Motor neuron (in vitro differentiated cells): ENCODE results near the gene PRIMPOL. TPM values are rescaled to one million over a fixed set of nuclear protein-coding genes. Genes with fewer than 3 reads are reported as not detected.
A peak's percentile ranks its signal among the peaks of the same experiment; 100 is the strongest.

Source experiments
- ATAC-seq, 8 experiments: fragments of 200-7000 bp; cut with Tn5 transposase; replicated peaks in 6 of 8; 2 replicates each; pipeline ENCODE4 v1.8.0; 2021; ENCODE audit warnings: mild to moderate bottlenecking in 8 of 8, moderate library complexity in 8 of 8
- H3K27ac ChIP-seq, 2 donors: fragments of 250-450 bp; sonication (Bioruptor Pico); 2 replicates each; pipeline ENCODE4 v1.9.0; 2021; ENCODE audit warnings: antibody characterized with exemption in 2 of 2, mild to moderate bottlenecking in 2 of 2, moderate library complexity in 1 of 2
- H3K4me1 ChIP-seq, 2 donors: fragments of 250-450 bp; sonication (Bioruptor Pico); replicated peaks in 1 of 2; 2 replicates each; pipeline ENCODE4 v1.6.1; 2021; ENCODE audit warnings: antibody characterized with exemption in 2 of 2, mild to moderate bottlenecking in 2 of 2, moderate library complexity in 1 of 2
- H3K4me3 ChIP-seq, 5 donors: fragments of 250-450 bp; sonication (Bioruptor Pico); 2 replicates each; pipeline ENCODE4 v1.9.0; 2021; ENCODE audit warnings: antibody characterized with exemption in 5 of 5, mild to moderate bottlenecking in 5 of 5, moderate library complexity in 4 of 5
- WGBS, 10 experiments: fragments of 450-650 bp; shearing (Covaris generic); methylation state at CpG; one replicate each; pipeline ENCODE4 v1.0.0; 2022; 5-methylcytosine and 5-hydroxymethylcytosine counted together
- in situ Hi-C, 9 experiments: fragments of 400-800 bp; cut with MboI; loops; one replicate each; pipeline ENCODE4 v1.15.0; 2021; ENCODE audit warnings: low sequenced_read_pairs in 9 of 9, low pct_unique_long_range_greater_than_20kb in 2 of 9; ENCODE audit not compliant: unreplicated experiment in 9 of 9
- total RNA-seq, 8 experiments: library from RNA; unstranded; fragments of 300-600 nt; gene quantifications; 2 replicates each; pipeline versions ENCODE4 v1.2.3 to v1.2.4, GENCODE V29; 2022

PRIMPOL gene
- total RNA-seq, 8 experiments from 2014 or later: 9.0 to 24.8 (median 13.8) TPM

DNA sequence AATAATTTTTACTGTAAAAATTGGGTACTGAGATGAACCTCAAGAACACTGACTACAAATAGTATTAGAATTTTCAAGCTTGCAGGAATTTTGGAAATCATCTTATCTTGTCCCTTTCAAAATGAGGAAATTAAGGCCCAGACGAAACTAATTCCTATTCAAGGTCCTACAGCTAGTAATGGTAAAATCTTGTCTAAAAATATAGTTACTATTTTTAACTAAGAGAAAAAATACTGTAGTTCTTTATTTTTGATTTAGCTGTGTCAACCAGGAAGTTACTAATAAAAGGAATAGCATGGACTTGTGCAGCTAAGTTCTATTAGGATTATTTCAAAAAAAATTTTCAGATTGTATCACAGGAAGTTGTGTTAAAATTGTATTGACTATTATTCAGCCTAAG, 12.7 kb downstream of the PRIMPOL start:
- in situ Hi-C loops: no loop called here
- 75 to 100% (median 89%) methylated on average over 1 of the region's 1 CpG; no CpG with 5 or more reads in 1 of the 10 experiments for WGBS, 10 experiments
- no peak overlapping the region for H3K27ac ChIP-seq
- H3K4me3 ChIP-seq: no peak overlapping the region
- no peaks in the 10 kb centered on the region for H3K4me1 ChIP-seq
- ATAC-seq: no peak

DNA sequence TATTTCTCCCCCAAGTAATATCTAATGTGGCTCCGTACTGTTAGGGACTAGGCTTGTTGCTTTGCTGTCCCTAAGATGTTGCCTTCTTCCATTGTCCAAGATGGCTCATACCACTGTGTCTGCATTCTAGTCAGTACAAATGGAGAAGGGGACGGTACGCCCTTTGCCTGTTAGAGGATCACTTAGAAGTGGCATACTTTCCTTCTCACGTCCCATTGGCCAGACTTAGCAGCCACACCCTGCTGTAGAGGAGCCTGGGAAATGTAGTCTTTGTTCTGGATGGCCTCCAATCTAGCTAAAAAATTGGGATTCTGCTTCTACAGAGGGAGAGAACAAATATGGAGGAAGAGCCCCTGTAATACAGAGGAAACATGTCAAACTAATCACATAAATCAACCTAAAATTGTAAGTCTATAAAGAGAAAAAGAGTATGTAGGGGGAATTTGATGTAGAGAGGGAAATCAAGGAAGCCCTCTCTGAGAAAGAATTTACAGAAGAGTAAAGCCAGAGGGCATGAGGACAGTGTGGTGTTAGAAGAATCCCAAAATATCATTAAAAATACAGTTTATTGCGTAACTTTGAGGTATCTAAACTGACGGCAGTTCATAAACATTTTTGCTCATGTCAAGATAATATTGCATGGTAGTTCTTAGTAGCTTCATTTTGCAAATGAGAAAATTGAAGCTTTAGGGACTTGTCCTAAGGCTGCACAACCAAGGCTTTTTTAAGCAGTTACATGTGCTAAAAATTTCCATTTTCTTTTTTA, 15.1 kb downstream of the PRIMPOL start:
- ATAC-seq: peak in 2 of 8 experiments; percentile 30 to 76
- Histone ChIP-seq H3K4me3 (no peak overlapping the region), H3K27ac (no peak overlapping the region), H3K4me1 (no peaks in the 10 kb centered on the region)
- in situ Hi-C loops: no loop called here
- WGBS, 10 experiments: 53 to 100% (median 82%) methylated on average over 2 to 5 of the region's 6 CpGs

DNA sequence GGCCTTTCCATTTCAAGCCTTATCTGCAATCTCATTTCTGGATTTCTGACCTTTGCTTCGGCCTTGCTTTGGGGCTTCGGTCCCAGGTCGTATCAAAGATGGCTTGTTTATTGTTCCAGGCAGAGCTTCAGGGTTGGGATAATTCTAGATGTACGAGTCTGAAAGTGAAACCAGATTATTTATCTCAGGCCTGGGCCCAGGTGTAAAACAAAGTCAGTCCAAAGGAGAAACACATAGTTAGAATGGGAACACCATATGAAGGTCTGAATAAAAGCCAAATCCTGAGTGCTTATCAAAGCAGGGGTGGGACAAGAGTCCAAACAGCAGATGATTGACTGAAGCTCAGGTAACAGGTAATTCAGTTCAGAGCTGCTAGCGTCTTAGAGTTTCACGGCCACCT, 17.1 kb downstream of the PRIMPOL start:
- ATAC-seq: no peak

DNA sequence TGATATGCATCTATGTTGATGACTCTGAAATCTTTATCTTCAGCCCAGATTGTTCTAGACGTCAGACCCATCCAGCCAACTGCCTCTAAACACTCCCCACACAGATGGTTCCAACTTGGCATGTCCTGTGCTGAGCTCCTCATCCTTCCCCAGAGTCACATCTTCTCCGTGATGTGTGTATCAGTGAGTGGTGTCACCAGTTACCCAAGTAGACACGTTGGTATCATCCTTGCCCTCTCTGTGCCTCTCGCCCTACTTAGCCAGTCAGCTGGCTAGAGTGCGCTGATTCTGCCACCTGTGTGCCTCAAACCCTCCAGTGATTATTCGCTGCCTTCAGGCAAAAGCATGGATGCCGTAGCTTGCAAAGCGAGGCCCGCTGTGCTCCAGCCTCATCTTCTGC, 18.6 kb downstream of the PRIMPOL start:
- Histone ChIP-seq H3K27ac (no peak overlapping the region), H3K4me1 (no peaks in the 10 kb centered on the region), H3K4me3 (no peak overlapping the region)
- in situ Hi-C loops: no loop called here
- WGBS, 10 experiments: 20 to 100% (median 90%) methylated on average over 1 to 8 of the region's 9 CpGs; no CpG with 5 or more reads in 3 of the 10 experiments
- no peak for ATAC-seq

More for the DNA sequence above, 17.1 kb downstream of the PRIMPOL start:
- in situ Hi-C loops: no loop called here
- 92 to 100% (median 98%) methylated on average over 3 to 6 of the region's 6 CpGs; no CpG with 5 or more reads in 4 of the 10 experiments for WGBS, 10 experiments
- H3K4me1 ChIP-seq: no peaks in the 10 kb centered on the region
- no peak overlapping the region for H3K27ac ChIP-seq
- H3K4me3 ChIP-seq: no peak overlapping the region

DNA sequence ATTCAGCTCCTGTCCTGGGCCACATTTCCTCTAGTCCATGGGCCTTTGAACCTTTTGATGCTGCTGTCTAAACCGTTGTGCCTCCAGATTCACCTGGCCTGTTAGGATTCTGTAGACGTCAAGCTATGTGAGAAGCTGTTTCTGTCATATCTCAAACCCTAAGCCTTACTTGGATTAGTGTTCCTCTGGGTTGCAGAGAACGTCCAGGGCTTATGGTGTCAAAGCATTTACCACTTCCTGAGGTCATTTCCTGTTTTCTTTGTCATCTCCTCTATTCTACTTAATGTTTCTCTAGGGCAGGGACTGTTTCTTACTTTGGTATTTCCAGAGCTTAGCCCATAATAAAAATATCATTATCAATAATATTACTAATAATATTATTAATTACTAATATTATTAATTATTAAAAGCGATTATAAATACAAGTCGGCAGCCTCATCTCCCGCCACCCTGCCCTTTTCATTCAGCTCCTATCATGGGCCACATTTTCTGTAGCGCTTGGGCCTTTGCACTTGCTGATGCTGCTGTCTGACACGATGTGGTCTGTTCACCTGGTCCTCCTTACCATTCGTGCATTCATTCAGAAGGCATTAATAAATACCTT, 19.1 kb downstream of the PRIMPOL start:
- Histone ChIP-seq H3K4me1 (no peaks in the 10 kb centered on the region), H3K27ac (no peak overlapping the region), H3K4me3 (no peak overlapping the region)
- 60 to 100% (median 89%) methylated on average over 1 to 9 of the region's 9 CpGs; no CpG with 5 or more reads in 1 of the 10 experiments for WGBS, 10 experiments
- in situ Hi-C loops: no loop called here
- no peak for ATAC-seq

DNA sequence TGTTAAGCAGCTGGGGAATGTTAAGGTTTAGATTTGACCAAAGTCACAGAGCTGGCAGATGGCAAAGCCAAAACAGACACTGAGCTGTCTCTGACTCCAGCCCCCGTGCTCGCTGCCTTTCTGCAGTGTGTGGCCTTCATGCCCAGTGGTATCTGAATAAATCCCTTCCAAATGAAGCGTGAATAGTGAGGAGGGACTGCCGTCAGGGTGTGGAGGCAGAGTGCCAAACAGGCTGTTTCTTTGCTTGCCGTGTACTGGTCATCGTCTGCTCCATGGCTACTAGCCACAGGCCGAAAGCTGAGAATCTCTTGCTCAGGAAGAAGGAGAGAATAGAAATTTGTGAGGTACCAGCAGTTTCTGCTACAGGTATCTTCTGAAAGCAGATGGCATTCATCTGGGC, 19.7 kb downstream of the PRIMPOL start:
- no peak overlapping the region for H3K27ac ChIP-seq
- ATAC-seq: peak in 1 of 8 experiments; percentile 35
- 59 to 93% (median 82%) methylated on average over 1 to 7 of the region's 7 CpGs; no CpG with 5 or more reads in 2 of the 10 experiments for WGBS, 10 experiments
- no peaks in the 10 kb centered on the region for H3K4me1 ChIP-seq
- in situ Hi-C loops: no loop called here
- no peak overlapping the region for H3K4me3 ChIP-seq

DNA sequence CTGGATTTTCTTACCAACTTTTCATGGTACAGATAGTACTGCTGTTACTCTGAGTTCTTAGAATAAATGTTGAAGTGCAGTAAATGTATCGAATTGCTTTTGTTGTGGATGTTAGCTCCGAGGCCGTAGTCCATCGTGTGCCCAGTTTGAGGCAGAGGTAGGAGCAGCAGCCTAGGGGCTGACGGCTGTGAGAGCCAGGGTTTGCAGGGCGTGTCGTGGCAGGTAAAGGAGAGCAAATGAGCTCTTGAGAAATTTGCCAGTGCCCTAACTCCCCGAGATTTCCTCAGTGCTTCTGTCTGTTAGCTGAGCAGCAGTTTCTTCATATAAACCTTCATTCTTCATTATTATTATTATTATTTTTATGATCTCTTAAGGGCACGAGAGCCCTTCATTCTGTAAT, 21.6 kb downstream of the PRIMPOL start:
- WGBS, 10 experiments: 80 to 92% (median 90%) methylated on average over 1 to 9 of the region's 9 CpGs; no CpG with 5 or more reads in 3 of the 10 experiments
- H3K27ac ChIP-seq: no peak overlapping the region
- H3K4me3 ChIP-seq: no peak overlapping the region
- ATAC-seq: no peak
- H3K4me1 ChIP-seq: no peaks in the 10 kb centered on the region
- in situ Hi-C loops: no loop called here

DNA sequence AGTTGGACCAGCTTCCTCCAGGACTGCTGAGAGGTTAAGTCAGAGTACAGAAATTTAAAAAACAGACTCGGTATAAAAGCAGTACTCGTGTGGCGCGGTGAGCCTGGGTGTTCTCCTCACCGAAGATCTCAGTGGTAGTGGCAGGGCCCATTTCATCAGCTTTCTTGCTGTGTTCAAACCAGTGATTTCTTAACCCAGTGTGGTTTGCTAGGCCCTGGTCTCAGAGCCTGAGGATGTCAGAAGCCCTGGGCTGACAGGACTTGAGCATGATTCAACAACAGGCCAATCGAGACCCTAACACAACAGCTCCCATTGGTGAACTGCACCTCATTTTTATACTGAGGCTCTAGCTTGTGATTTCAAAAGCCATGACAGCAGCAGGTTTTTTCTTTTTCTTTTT, 23.2 kb downstream of the PRIMPOL start:
- 100% methylated on average over 1 to 5 of the region's 6 CpGs; no CpG with 5 or more reads in 4 of the 10 experiments for WGBS, 10 experiments
- ATAC-seq: no peak
- in situ Hi-C loops: no loop called here

DNA sequence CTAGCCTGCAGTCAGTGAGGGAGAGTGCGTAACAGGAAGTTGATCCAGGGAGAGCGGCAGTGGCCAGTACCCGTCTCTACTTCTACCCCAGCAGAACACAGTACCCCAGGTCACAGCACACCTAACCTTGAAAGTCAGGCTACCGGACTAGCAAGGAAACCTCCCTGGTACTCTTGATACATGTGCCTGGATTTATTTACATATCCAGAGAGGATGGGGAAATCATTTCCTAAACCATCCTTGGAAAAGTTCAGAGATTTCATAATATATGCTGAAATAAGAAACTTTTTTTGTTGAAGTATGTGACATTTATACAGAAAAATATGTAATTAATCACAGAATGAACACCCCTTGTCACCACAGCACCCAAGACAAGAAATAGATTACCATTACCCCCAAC, 24.5 kb downstream of the PRIMPOL start:
- Histone ChIP-seq H3K27ac (no peak overlapping the region), H3K4me3 (no peak overlapping the region), H3K4me1 (no peaks in the 10 kb centered on the region)
- in situ Hi-C loops: no loop called here
- 83 to 100% (median 94%) methylated on average over 1 to 4 of the region's 4 CpGs; no CpG with 5 or more reads in 4 of the 10 experiments for WGBS, 10 experiments
- no peak for ATAC-seq

More for the DNA sequence above, 23.2 kb downstream of the PRIMPOL start:
- H3K27ac ChIP-seq: no peak overlapping the region
- H3K4me1 ChIP-seq: no peaks in the 10 kb centered on the region
- no peak overlapping the region for H3K4me3 ChIP-seq

DNA sequence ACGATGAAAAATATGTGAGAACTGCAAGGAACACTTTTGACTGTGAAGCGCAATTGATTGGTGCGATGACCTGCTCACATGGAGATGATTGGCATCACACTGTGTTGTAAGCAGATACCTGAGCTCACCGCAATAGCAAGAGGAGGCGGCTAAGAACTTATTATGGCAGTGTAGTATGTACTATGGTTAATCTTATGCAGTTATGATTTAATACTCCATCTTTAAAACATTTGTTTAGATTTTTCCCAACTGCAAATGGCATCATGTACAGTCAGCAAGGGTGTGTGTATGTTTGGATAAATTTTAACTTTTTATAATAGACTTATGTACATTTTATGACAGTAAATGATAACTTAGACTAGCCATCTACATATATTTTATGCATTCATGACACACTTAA, 25.5 kb downstream of the PRIMPOL start:
- in situ Hi-C loops: no loop called here
- Histone ChIP-seq H3K4me1 (no peaks in the 10 kb centered on the region), H3K4me3 (no peak overlapping the region), H3K27ac (no peak overlapping the region)
- no peak for ATAC-seq
- WGBS, 10 experiments: 83 to 100% (median 95%) methylated on average over 2 to 5 of the region's 5 CpGs; no CpG with 5 or more reads in 4 of the 10 experiments

DNA sequence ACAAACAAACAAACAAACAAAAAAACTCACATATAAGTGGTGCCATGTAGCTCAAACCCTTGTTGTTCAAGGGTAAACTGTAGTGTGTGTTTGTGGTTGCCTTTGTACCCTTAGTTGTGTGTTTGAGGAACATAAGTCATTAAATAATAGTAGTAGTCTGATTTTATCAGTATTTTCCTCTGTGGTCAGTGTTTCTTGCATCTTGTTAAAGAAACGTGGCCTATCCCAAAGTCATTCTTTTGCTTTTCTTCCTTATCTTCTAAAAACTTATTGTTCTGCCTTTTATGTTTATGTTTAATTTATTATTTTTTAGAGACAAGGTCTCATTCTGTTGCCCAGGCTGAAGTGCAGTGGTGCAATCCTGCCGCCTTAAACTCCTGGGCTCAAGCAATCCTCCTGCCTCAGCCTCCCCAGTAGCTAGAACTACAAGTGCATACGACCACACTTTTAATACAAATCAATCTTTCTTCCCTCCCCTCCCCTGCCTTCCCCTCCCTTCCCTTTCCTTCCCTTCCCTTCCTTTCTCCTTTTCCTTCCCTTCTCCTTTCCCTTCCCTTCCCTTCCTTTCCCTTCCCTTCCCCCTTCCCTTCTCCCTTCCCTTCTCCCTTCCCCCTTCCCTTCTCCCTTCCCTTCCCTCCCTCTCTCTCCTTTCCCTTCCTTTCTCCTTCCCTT, 26.4 kb downstream of the PRIMPOL start:
- no peaks in the 10 kb centered on the region for H3K4me1 ChIP-seq
- no peak overlapping the region for H3K27ac ChIP-seq
- no peak overlapping the region for H3K4me3 ChIP-seq
- WGBS, 10 experiments: 42 to 100% (median 92%) methylated on average over 1 to 2 of the region's 3 CpGs; no CpG with 5 or more reads in 1 of the 10 experiments
- in situ Hi-C loops: no loop called here
- ATAC-seq: no peak

DNA sequence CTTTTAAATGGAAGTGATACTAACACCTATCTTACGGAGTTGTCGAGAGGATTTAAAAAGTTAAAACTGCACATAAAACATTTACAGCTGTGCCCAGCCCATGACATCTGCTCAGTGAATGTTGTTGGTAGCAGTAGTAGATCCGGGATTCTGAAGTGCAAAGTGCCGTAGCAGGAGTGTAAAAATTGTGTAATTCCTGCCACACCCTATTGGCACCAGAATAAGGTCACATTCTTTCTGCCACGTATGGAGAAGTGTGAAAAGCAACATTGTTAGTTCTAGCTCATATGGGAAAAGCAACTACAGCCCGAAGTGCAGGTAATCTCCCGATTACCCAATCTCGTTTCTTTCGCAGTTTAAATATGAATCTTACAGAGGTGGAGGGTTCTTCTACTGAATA, 31.2 kb downstream of the PRIMPOL start:
- peak in 1 of 8 experiments; percentile 39 for ATAC-seq
- H3K27ac ChIP-seq: no peak overlapping the region
- in situ Hi-C loops: no loop called here
- WGBS, 10 experiments: 26 to 100% (median 89%) methylated on average over 2 to 9 of the region's 9 CpGs
- H3K4me3 ChIP-seq: no peak overlapping the region
- H3K4me1 ChIP-seq: no peaks in the 10 kb centered on the region

DNA sequence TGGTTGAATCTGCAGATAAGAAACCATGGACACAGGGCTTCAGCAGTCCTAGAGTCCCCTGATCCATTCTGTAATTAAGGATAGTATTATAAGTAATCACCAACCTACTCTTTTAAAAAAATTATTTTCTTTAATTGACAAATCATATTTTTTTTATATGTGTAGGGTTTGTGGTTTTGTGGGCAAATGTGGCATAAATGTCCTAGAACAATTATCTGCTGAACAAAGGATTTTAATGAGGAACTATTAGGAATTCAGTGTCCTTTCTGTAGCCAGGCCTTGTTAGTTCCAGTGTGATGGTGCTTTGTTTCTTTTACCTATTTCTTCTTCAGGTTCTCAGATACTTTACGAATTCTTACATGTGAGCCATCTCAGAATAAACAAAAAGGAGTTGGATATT, 32.4 kb downstream of the PRIMPOL start:
- Histone ChIP-seq H3K4me1 (no peaks in the 10 kb centered on the region), H3K4me3 (no peak overlapping the region), H3K27ac (no peak overlapping the region)
- whole genome bisulfite sequencing, 10 experiments: 60 to 100% (median 100%) methylated on average over 1 of the region's 1 CpG; no CpG with 5 or more reads in 2 of the 10 experiments
- ATAC-seq: no peak
- in situ Hi-C loops: no loop called here
